NCI-H82 treated with DMSO at 0.1 percent for 48 hours (cell line): ENCODE data around the gene LPIN2.
"Not testable (repeated sequence)": the region's sequence is repeated elsewhere in the genome, so short reads cannot be mapped to it uniquely, and the experiment has no call there.

Experiments used
- DNase-seq: peaks from one replicate; lab custom pipeline; 2025; ENCODE audit not compliant: unreplicated experiment; lab: John Stamatoyannopoulos, UW

Gene LPIN2

DNA sequence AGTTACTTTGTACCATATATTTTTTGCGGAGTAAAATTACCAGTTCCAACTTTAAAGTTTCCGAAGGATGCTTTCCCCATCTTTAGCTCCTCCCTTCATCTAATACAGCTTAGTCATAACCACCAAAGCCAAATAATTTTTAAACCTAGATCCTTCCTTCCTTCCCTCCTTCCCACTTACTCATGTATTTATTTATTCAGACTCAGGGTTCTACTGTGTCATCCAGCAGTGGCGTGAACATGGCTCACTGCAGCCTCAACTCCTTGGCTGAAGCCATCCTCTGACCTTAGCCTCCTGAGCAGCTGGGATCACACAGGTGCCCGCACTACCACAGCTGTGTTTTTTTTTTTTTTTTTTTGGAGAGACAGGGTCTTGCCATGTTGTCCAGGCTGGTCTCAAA lies 4.4 kb downstream of the LPIN2 start:
- no peak for DNase-seq

DNA sequence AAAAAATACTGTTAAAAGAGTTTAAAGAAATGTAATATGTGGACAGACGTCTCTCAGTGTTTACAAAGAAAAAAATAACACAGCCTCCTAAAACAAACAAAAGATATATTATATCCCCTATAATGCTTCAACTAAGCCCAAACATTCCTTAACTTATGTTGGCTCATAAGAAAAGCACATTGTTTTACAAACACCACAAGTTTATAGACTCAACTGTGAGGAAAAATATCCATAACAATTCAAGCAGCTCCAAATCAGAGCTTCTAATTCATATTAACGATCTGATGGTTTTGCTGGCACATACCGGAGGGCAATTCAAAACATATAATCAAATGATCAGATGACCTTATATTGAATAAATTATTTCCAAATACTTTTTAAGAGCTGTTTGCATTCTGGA lies 5.5 kb downstream of the LPIN2 start:
- DNase-seq: no peak

- DNase-seq: no peak
Measured at GRCh38 chr18:3005462-3005861, 7.5 kb downstream of the LPIN2 start.

GRCh38 chr18:3003766-3004165 lies 9.2 kb downstream of the LPIN2 start:
- DNase-seq: not testable (repeated sequence)

GRCh38 chr18:3002732-3003131 lies 10.2 kb downstream of the LPIN2 start:
- DNase-seq: no peak

DNA sequence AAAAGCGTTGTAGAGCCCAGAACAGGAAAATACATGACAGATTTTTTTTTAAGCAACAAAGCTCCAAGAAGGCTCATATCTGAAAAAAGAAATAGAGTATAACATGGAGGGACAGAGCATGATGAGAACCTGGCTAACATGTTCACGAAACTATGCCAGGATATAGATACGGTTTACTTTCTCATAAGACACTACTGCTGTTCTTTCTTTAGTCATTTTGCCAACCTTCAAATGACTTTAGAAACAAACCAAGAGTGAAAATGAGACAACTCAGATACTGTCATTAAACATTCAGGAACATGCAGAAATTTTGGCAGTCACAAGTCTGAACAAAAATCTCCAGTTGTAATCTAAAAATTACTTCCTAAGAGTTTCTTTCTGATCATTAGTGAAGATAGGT lies 14.3 kb downstream of the LPIN2 start:
- no peak for DNase-seq

DNA sequence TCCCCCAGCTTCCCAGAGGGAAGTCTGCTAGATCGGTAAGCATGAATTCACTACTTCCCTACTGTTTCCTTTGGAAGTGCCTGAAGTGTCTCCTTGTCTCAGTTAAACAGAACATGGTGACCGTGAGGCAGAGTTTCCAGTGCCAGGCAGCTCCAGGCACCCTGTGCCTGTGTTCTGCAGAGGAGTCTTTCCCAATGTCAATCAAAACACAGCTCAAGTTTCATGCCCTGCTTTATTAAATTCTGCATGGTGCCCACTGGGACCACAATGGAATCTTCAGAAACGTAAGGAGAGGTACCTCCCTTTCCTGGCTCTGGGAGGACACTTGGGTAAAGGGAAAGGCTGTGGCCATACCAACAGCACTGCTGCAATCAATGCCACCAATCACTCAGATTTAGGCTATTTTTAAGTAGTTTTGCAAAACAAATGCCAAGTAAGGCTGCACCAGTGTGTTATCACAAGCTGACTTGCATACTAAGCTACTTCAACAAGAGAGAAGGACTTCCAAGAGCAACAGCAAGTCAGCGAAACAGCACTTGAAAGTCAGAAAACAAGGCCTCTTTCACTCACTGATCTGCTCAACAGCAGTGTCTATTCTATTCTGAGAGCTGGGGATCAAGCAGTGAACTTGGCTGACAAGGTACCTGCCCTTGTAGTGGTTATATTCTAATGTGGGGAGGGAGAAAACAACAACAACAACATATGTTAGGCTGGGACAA lies 14.9 kb downstream of the LPIN2 start:
- no peak for DNase-seq

DNA sequence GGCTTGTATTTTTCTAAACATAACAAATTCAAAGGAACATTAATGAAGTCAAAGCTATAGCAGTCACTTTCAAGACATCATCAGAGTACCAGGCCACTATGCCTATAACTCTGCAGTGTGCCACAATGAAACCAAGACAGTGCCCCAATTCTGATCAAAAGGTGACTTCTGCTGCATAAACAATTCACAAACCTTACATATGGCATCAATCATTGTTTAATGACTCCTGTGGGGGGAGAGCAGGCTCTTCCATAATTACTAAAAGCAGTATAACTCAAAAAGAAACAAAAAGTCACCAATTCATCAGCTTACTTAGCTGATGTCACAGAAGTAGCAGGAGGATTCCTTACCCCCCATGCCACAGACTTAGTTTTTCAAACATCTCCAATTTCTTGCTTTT lies 15.5 kb downstream of the LPIN2 start:
- no peak for DNase-seq

GRCh38 chr18:2994603-2995432 lies 18.1 kb downstream of the LPIN2 start:
- DNase-seq: no peak

DNA sequence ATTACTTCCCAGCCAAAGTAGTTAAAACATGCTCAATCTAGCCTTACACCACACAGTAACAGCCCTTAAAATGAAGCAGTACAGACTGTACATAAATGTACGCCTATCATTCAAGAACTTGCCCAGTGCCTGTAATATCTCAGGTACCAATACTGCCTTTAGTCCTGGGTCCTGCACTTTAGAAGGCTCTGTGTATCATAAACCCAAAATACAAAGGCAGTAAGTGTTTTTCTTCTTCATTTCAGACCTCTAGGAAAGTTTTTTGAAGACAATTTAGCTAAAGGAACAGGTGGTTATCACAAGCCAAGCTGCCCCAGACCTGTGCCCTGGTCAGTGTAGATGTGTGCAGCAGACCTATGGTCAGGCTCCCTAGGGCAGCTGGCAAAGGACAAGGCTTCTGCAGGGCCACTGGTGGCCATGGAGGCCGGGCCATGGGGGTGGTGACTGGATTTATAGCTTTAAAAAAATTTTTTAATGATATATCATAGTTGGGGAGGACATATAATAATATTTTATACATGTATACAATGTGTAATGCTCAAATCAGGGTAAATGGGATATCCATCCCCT lies 18.8 kb downstream of the LPIN2 start:
- DNase-seq: no peak

DNA sequence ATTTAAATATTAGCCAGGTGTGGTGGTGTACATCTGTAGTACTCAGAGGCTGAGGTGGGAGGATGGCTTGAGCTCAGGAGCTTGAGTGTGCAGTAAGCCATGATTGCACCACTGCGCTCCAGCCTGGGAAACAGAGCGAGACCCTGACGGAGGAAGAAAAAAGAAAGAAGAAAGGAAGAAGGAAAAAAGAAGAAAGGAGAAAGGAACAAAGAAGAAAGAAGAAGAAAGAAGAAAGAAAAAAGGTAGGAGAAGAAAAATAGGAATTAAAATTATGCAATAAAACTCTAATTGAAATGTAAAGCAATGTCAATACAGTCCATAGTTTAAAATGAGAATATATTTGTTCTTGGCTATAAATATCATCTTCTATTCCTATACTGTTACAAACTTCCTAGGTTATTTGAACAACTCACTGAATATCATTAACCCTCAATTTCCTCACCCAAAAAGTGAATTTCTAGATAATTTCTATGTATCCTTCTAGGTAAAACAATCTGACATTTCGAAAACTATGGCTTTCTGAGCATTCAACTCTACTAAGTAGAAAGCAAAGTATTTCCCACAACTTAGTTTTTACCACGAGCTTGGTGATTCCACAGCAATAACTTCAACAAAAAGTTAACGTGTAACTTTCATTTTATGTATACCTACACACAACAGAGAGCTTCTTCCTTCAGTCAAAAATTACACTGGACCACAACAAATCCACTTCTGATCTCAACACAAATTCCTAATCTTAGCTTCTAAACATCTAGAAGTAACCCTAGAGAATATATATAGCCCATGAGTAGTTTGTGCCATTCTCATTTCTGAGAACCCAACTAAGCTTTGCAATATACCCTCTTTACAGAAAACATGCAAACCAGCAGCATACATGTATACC lies 19.7 kb downstream of the LPIN2 start:
- DNase-seq: no peak

- DNase-seq: no peak
Measured at GRCh38 chr18:2990956-2991640, 21.8 kb downstream of the LPIN2 start.

GRCh38 chr18:2987876-2988790 lies 24.8 kb downstream of the LPIN2 start:
- DNase-seq: no peak

DNA sequence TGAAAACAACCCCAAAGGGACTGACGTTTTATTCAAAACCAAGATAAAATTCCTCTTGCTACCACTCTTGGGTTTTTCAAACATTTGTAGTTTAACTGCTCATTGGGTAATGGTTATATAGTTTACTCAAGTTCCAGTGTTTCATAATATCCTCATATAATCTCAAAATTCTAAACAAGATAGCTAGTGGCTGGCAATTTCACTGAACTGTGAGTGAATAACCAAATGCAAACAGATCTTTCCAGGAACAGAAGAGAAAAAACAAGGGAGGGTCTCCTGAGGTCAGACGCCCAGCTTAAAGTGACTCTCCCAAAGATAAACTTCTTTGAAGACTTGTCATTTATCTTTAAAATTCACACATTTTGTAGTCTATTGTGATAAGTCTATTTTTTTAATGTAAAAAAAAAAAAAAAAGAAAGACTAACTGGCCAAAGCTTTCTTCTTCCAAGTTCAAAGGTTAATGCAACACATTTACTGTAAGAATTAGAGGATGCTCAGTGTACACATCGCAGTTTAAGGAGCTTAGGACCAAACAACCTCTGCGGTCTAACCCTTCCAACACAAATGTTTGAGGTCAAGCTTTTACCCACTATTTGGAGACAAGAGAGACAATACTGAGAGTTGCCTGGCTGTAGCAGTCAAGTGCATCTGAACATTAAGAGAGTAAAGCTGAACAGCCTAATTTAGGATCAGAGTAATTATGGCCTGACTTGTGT lies 26.6 kb downstream of the LPIN2 start:
- no peak for DNase-seq

GRCh38 chr18:2985628-2986027 lies 27.3 kb downstream of the LPIN2 start:
- DNase-seq: no peak

DNA sequence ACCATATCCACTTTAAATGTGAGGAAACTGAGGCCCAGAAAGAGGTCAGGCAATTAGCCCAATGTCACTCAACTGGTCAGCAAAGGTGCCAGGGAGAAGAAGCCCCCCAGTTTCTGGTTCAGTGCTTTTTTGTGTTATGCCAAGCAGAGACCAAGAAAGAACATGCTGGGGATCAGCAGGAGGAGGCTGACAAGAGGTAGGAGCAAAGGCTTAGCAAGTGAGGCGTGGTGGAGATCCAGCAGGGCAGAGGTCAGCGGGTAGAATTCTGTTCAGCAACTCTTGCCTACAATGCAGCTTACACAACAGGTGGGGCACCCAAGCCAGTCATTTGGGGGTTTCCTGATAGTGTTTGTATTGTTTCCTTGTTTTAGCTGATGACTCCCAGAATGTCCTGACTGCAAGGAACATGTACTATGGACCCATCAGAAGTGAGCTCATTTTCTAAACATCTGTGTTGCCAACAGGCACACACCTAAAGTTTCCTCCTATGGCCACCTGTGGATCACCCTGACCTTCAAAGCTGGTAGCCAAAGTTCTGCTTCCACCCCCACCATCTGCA lies 28.2 kb downstream of the LPIN2 start:
- no peak for DNase-seq

- no peak for DNase-seq
Measured at GRCh38 chr18:2984091-2984490, 28.9 kb downstream of the LPIN2 start.

DNA sequence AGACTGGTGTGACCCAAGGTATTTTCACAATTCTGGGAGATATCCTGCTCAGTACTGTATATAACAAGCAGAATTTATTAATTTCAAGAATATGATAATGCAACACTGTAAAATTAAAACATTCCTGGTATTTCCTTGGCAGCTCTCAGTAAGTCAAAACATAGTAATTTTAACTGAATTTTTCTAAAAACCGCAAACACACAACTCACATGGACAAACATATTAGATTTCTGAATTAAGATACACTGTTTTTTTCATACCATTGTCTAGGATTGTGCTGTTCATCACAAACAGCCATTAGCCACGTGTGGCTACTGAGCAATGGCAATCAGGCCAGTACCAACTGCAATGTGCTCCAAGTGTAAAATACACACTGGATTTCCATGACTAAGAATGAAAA lies 29.6 kb downstream of the LPIN2 start:
- DNase-seq: no peak
